ENCODE results near the gene MANSC1.

DNA sequence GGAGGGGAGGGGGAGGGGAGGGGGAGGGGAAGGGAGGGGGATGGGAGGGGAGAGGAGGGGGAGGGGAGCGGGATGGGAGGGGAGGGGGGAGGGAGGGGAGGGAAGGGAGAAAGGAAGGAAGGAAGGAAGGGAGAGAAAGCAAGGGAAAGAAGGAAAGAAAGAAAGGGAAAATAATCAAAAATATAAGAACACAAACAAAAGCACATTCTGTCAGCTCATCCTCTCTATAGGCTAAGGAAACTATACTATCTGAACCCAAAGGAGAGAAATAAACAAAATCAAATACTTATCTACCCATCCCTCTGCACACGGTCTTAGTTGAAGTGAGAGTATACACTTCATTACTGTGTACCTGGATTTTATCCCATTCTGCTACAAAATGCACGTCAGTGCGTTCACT lies 26.9 kb downstream of the MANSC1 start:
- TF ChIP-seq, protein P1, sequence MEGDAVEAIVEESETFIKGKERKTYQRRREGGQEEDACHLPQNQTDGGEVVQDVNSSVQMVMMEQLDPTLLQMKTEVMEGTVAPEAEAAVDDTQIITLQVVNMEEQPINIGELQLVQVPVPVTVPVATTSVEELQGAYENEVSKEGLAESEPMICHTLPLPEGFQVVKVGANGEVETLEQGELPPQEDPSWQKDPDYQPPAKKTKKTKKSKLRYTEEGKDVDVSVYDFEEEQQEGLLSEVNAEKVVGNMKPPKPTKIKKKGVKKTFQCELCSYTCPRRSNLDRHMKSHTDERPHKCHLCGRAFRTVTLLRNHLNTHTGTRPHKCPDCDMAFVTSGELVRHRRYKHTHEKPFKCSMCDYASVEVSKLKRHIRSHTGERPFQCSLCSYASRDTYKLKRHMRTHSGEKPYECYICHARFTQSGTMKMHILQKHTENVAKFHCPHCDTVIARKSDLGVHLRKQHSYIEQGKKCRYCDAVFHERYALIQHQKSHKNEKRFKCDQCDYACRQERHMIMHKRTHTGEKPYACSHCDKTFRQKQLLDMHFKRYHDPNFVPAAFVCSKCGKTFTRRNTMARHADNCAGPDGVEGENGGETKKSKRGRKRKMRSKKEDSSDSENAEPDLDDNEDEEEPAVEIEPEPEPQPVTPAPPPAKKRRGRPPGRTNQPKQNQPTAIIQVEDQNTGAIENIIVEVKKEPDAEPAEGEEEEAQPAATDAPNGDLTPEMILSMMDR (conservative IDR thresholded peaks at IDR 0.05): no peak
- TF ChIP-seq ZFX (IDR thresholded peaks at IDR 0.05): no peak
